ENCODE data around the gene SEM1. TPM values are rescaled to one million over a fixed set of nuclear protein-coding genes. Genes with fewer than 3 reads are reported as not detected.
"Not testable (repeated sequence)": the region's sequence is repeated elsewhere in the genome, so short reads cannot be mapped to it uniquely, and the experiment has no call there.

Gene SEM1
- polyA plus RNA-seq, 1 experiment, result 153 TPM

DNA sequence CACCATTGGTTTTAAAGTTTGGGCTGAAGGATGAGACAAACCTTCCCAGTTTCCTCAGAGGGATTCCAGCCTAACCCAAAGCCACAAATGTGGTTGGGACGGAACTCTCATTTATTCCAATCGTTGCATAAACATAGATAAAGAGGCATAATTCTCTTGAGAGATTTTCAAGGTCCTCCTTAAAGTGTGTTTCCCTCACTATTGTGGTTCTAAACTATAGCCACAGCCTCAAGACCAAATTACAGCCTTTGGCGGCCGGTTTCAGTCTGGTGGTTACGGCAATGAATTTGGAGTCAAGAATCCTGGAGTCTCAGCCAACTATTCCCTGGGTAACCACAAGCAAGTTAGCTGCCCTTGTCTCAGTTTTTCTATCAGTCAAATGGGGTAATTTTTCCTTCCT is 42.6 kb downstream of the SEM1 start:
- ChIA-PET CTCF (no interaction called here), POLR2A (no interaction called here)
- DNase-seq (ENCODE audit: low read depth, low spot score), result no peak
- Histone ChIP-seq H3K27me3 (ENCODE audit: control insufficient read depth, insufficient read depth, low read length) (no peaks in the 10 kb centered on the region), H3K9me3 (ENCODE audit: control insufficient read depth, insufficient read depth, low read length) (no peaks in the 10 kb centered on the region), H3K4me3 (ENCODE audit: low read depth, low read length) (no peak overlapping the region), H3K27ac (ENCODE audit: low read depth, low read length) (no peak overlapping the region)
- TF ChIP-seq, protein P1, sequence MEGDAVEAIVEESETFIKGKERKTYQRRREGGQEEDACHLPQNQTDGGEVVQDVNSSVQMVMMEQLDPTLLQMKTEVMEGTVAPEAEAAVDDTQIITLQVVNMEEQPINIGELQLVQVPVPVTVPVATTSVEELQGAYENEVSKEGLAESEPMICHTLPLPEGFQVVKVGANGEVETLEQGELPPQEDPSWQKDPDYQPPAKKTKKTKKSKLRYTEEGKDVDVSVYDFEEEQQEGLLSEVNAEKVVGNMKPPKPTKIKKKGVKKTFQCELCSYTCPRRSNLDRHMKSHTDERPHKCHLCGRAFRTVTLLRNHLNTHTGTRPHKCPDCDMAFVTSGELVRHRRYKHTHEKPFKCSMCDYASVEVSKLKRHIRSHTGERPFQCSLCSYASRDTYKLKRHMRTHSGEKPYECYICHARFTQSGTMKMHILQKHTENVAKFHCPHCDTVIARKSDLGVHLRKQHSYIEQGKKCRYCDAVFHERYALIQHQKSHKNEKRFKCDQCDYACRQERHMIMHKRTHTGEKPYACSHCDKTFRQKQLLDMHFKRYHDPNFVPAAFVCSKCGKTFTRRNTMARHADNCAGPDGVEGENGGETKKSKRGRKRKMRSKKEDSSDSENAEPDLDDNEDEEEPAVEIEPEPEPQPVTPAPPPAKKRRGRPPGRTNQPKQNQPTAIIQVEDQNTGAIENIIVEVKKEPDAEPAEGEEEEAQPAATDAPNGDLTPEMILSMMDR (IDR thresholded peaks at IDR 0.05; ENCODE audit: low read depth, low read length), result no peak

DNA sequence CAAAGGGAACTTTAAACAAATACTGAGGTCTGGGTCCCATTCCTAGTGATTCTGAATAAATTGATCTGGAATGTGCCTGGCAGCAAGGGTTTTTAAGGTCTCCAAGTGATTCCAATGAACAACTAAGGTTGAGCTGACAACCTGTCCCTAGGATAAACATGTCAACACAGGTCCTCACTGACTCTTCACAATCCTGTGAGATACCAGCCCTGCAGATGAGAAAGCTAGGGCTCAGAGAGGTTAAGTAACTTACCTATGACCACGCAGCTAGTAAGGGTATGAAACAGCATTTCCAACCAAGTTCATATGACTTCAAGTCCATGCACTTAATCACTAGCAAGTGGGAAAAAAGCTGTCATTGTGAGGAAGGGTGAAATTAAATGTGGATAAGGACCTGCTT is 44.0 kb downstream of the SEM1 start:
- DNase-seq (ENCODE audit: low read depth, low spot score), result no peak
- TF ChIP-seq, protein P1 (IDR thresholded peaks at IDR 0.05; ENCODE audit: low read depth, low read length), result no peak
- ChIA-PET CTCF (no interaction called here), POLR2A (no interaction called here)
- Histone ChIP-seq H3K27me3 (ENCODE audit: control insufficient read depth, insufficient read depth, low read length) (no peaks in the 10 kb centered on the region), H3K27ac (ENCODE audit: low read depth, low read length) (no peak overlapping the region), H3K9me3 (ENCODE audit: control insufficient read depth, insufficient read depth, low read length) (no peaks in the 10 kb centered on the region), H3K4me3 (ENCODE audit: low read depth, low read length) (no peak overlapping the region)

GRCh38 chr7:96664793-96665192 is 44.9 kb downstream of the SEM1 start:
- no peaks in the 10 kb centered on the region for H3K27me3 ChIP-seq (ENCODE audit: control insufficient read depth, insufficient read depth, low read length)
- no peaks in the 10 kb centered on the region for H3K9me3 ChIP-seq (ENCODE audit: control insufficient read depth, insufficient read depth, low read length)
- TF ChIP-seq, protein P1 (IDR thresholded peaks at IDR 0.05; ENCODE audit: low read depth, low read length), result no peak
- H3K4me3 ChIP-seq (ENCODE audit: low read depth, low read length), result no peak overlapping the region
- POLR2A ChIA-PET, result no interaction called here
- CTCF ChIA-PET, result no interaction called here
- no peak for DNase-seq (ENCODE audit: low read depth, low spot score)
- no peak overlapping the region for H3K27ac ChIP-seq (ENCODE audit: low read depth, low read length)

- TF ChIP-seq, protein P1 (IDR thresholded peaks at IDR 0.05; ENCODE audit: low read depth, low read length), result no peak
- no peak overlapping the region for H3K4me3 ChIP-seq (ENCODE audit: low read depth, low read length)
- no peaks in the 10 kb centered on the region for H3K27me3 ChIP-seq (ENCODE audit: control insufficient read depth, insufficient read depth, low read length)
- ChIA-PET POLR2A (no interaction called here), CTCF (no interaction called here)
- no peak overlapping the region for H3K27ac ChIP-seq (ENCODE audit: low read depth, low read length)
- no peaks in the 10 kb centered on the region for H3K9me3 ChIP-seq (ENCODE audit: control insufficient read depth, insufficient read depth, low read length)
- no peak for DNase-seq (ENCODE audit: low read depth, low spot score)
Measured at GRCh38 chr7:96663871-96664445, 45.7 kb downstream of the SEM1 start.

DNA sequence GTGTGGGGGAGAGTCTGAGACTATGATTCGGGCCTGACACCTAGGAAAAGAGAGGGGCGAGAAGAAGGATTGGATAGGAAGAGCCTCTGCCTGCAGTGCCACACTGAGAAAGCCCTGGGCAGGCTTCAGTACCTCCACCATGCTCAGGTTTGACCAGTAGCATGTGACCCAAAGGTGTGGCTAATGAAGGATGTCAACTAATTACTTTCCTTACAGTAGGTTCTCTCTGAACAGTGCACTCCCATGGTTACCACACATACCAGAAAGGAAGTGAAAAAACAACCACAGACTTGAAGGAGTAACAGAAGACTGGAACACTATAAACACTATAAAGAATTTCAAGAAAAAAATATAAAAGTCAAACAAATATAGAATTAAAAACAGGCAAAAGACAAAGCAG is 46.2 kb downstream of the SEM1 start:
- no peak for DNase-seq (ENCODE audit: low read depth, low spot score)
- H3K9me3 ChIP-seq (ENCODE audit: control insufficient read depth, insufficient read depth, low read length), result no peaks in the 10 kb centered on the region
- H3K27ac ChIP-seq (ENCODE audit: low read depth, low read length), result no peak overlapping the region
- no peak overlapping the region for H3K4me3 ChIP-seq (ENCODE audit: low read depth, low read length)
- TF ChIP-seq, protein P1 (IDR thresholded peaks at IDR 0.05; ENCODE audit: low read depth, low read length), result no peak
- no peaks in the 10 kb centered on the region for H3K27me3 ChIP-seq (ENCODE audit: control insufficient read depth, insufficient read depth, low read length)
- CTCF ChIA-PET, result no interaction called here
- POLR2A ChIA-PET, result no interaction called here

GRCh38 chr7:96662151-96662550 is 47.5 kb downstream of the SEM1 start:
- H3K4me3 ChIP-seq (ENCODE audit: low read depth, low read length); DNase-seq (ENCODE audit: low read depth, low spot score); CTCF ChIA-PET; H3K9me3 ChIP-seq (ENCODE audit: control insufficient read depth, insufficient read depth, low read length); H3K27ac ChIP-seq (ENCODE audit: low read depth, low read length); H3K27me3 ChIP-seq (ENCODE audit: control insufficient read depth, insufficient read depth, low read length); POLR2A ChIA-PET: not testable (repeated sequence)
